CD14-positive monocyte (primary cell): ENCODE results near the gene TRIM36. TPM values are rescaled to one million over a fixed set of nuclear protein-coding genes. Genes with fewer than 3 reads are reported as not detected.

ENCODE experiments used
- DNase-seq, 3 donors: peaks; one replicate each; pipeline ENCODE4 v3.0.0-alpha.2; 2011 to 2022
- H2AFZ ChIP-seq: 2 replicates; pipeline ENCODE4 v1.6.0; 2012; ENCODE audit warnings: mild to moderate bottlenecking, low read depth, low read length, inconsistent platforms; ENCODE audit not compliant: insufficient read depth, poor library complexity, severe bottlenecking
- H3K27ac ChIP-seq, 2 donors: 1 replicate in 1 of 2; 2 replicates in 1 of 2; pipeline ENCODE4 v1.5.1; 2012 to 2013; ENCODE audit warnings: low read length in 2 of 2, control low read depth in 1 of 2, inconsistent platforms in 1 of 2, low read depth in 1 of 2, mild to moderate bottlenecking in 1 of 2
- H3K27me3 ChIP-seq, 2 donors: one replicate each; pipeline versions ENCODE4 v1.6.0 to v1.6.1; 2011 to 2013; ENCODE audit warnings: low read length in 2 of 2; ENCODE audit not compliant: control insufficient read depth in 2 of 2, insufficient read depth in 2 of 2
- H3K36me3 ChIP-seq, 2 donors: replicated peaks in 1 of 2; 1 replicate in 1 of 2; 2 replicates in 1 of 2; pipeline versions ENCODE4 v1.5.1 to v1.6.1; 2012 to 2013; ENCODE audit warnings: low read length in 2 of 2, control low read depth in 1 of 2, inconsistent platforms in 1 of 2, mild to moderate bottlenecking in 1 of 2; ENCODE audit not compliant: insufficient read depth in 2 of 2, control insufficient read depth in 1 of 2
- H3K4me1 ChIP-seq, 2 donors: 1 replicate in 1 of 2; 2 replicates in 1 of 2; pipeline versions ENCODE4 v1.5.1 to v1.6.1; 2012 to 2013; ENCODE audit warnings: low read length in 2 of 2, control low read depth in 1 of 2, inconsistent platforms in 1 of 2, mild to moderate bottlenecking in 1 of 2, moderate library complexity in 1 of 2; ENCODE audit not compliant: insufficient read depth in 2 of 2, control insufficient read depth in 1 of 2
- H3K4me2 ChIP-seq: replicated peaks from 2 replicates; pipeline ENCODE3; 2012; ENCODE audit warnings: low read length, moderate library complexity, mild to moderate bottlenecking; ENCODE audit not compliant: poor library complexity, severe bottlenecking; ENCODE audit errors: extremely low read depth
- H3K4me3 ChIP-seq, 3 experiments: fragments of 200-600 bp in 1 of 3; sonication (generic) in 1 of 3; replicated peaks in 1 of 3; 1 replicate in 2 of 3; 2 replicates in 1 of 3; pipeline ENCODE4 v1.5.1; 2011 to 2013; ENCODE audit warnings: low read length in 3 of 3, mild to moderate bottlenecking in 3 of 3, control low read depth in 2 of 3, low read depth in 2 of 3, inconsistent platforms in 1 of 3, moderate library complexity in 1 of 3
- H3K79me2 ChIP-seq: 2 replicates; pipeline ENCODE4 v1.6.0; 2012; ENCODE audit warnings: mild to moderate bottlenecking, control low read depth, inconsistent platforms, low read length, moderate library complexity; ENCODE audit not compliant: insufficient read depth
- H3K9ac ChIP-seq: 2 replicates; pipeline ENCODE4 v1.6.0; 2017; ENCODE audit warnings: low read length, mild to moderate bottlenecking; ENCODE audit not compliant: insufficient read depth, poor library complexity, severe bottlenecking
- H3K9me3 ChIP-seq, 2 donors: replicated peaks in 1 of 2; 1 replicate in 1 of 2; 2 replicates in 1 of 2; pipeline versions ENCODE4 v1.5.1 to v1.6.1; 2012 to 2013; ENCODE audit warnings: low read length in 2 of 2, control low read depth in 1 of 2; ENCODE audit not compliant: control insufficient read depth in 1 of 2, insufficient read depth in 1 of 2
- H4K20me1 ChIP-seq: 2 replicates; pipeline ENCODE4 v1.6.0; 2012; ENCODE audit warnings: mild to moderate bottlenecking, low read length, control low read depth, moderate library complexity; ENCODE audit not compliant: insufficient read depth
- H3K27ac Mint-ChIP-seq, 7 donors: one replicate each; pipeline ENCODE4 v1.8.0; 2020; ENCODE audit warnings: mild to moderate bottlenecking in 7 of 7, mixed read lengths in 7 of 7, moderate library complexity in 6 of 7, inconsistent platforms in 2 of 7
- H3K27me3 Mint-ChIP-seq, 3 donors: one replicate each; pipeline ENCODE4 v1.8.0; 2021 to 2022; ENCODE audit warnings: low read depth in 3 of 3, mild to moderate bottlenecking in 3 of 3, mixed read lengths in 3 of 3, moderate library complexity in 3 of 3, inconsistent platforms in 1 of 3
- H3K36me3 Mint-ChIP-seq, 2 donors: one replicate each; pipeline ENCODE4 v1.8.0; 2020; ENCODE audit warnings: mixed read lengths in 2 of 2, inconsistent platforms in 1 of 2, mild to moderate bottlenecking in 1 of 2
- H3K4me1 Mint-ChIP-seq: one replicate; pipeline ENCODE4 v1.8.0; 2020; ENCODE audit warnings: mild to moderate bottlenecking, mixed read lengths
- H3K4me3 Mint-ChIP-seq, 2 donors: one replicate each; pipeline ENCODE4 v1.8.0; 2020; ENCODE audit warnings: mild to moderate bottlenecking in 2 of 2, mixed read lengths in 2 of 2, moderate library complexity in 1 of 2
- H3K9me3 Mint-ChIP-seq, 7 donors: one replicate each; pipeline ENCODE4 v1.8.0; 2020 to 2022; ENCODE audit warnings: mixed read lengths in 7 of 7, mild to moderate bottlenecking in 6 of 7, moderate library complexity in 6 of 7, inconsistent platforms in 2 of 7
- WGBS: methylation state at CpG from one replicate; pipeline ENCODE4 v1.1.5; 2013; ENCODE audit warnings: missing lambda C conversion rate; ENCODE audit not compliant: insufficient coverage; 5-methylcytosine and 5-hydroxymethylcytosine counted together
- intact Hi-C, 2 donors: fragments of 100-400 bp; cut with micrococcal nuclease; formaldehyde crosslinking; loops; one replicate each; pipeline versions ENCODE4 v1.15.0 to v1.15.1; 2023
- polyA plus RNA-seq, 3 donors: library from polyadenylated mRNA; depleted of rRNA in 1 of 3; unstranded in 2 of 3; stranded (reverse) in 1 of 3; fragments of 300-500 nt in 2 of 3; fragments of >200 nt in 1 of 3; fragmentation: Illumina TruSeq in 2 of 3; gene quantifications; 1 replicate in 2 of 3; 2 replicates in 1 of 3; pipeline ENCODE4 v1.2.3, GENCODE V29; 2012 to 2021
- TF ChIP-seq, protein P1 (sequence below): fragments of 200-600 bp; IDR thresholded peaks from one replicate; pipeline ENCODE4 v1.8.0; 2022; ENCODE audit warnings: antibody characterized with exemption, mild to moderate bottlenecking

Gene TRIM36
- polyA plus RNA-seq, 3 donors: 1.7 to 2.3 (median 1.9) TPM

DNA sequence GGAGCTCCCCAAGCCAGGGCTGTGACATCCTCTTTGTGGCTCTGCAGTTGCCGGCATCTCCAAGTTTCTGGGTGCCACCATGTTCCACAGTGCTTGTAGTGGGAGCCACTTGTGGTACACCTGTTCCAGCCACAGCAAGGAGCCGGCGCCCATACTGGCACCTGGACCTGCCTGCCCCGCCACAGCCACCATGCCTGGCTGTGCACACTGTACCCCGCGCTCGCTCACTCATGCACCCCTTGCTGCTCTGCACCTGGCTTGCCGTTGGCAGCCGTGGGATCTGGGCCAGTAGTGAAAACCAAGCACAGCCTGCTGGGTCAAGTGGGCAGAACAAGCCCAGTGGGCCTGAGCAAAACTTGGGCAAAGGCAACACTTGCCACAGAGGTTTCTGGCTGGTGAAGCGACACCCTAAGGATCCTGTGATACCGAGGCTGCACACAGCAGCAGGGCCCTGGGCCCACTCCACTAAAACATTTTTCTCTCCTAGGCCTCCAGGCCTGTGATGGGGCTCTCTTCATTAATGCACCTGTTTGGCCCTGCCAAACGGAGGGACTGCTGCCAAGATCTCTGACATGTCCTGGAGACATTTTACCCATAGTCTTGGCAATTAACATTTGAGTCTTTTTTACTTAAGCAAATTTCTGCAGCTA lies 2.8 kb downstream of the TRIM36 start:
- Mint-ChIP-seq H3K4me1 (peaks cover 19% of the 10 kb centered on the region), H3K36me3 (peaks cover 7 to 10% of the 10 kb centered on the region in 2 donors), H3K27ac (no peak overlapping the region), H3K27me3 (peaks cover 32 to 66% (median 40%) of the 10 kb centered on the region in 3 donors), H3K9me3 (peaks cover 17 to 38% (median 29%) of the 10 kb centered on the region in 7 donors), H3K4me3 (peak overlapping the region in 1 of 2 donors; percentile 8)
- Histone ChIP-seq H3K9me3 (peaks cover 20 to 24% of the 10 kb centered on the region in 2 donors), H3K36me3 (no peaks in the 10 kb centered on the region), H4K20me1 (no peaks in the 10 kb centered on the region), H2AFZ (no peak overlapping the region), H3K9ac (no peak overlapping the region), H3K27ac (no peak overlapping the region), H3K4me1 (peaks cover 19 to 26% of the 10 kb centered on the region in 2 donors), H3K79me2 (no peaks in the 10 kb centered on the region), H3K4me2 (no peak overlapping the region), H3K4me3 (no peak overlapping the region), H3K27me3 (peaks cover 16 to 58% of the 10 kb centered on the region in 2 donors)
- TF ChIP-seq, protein P1, sequence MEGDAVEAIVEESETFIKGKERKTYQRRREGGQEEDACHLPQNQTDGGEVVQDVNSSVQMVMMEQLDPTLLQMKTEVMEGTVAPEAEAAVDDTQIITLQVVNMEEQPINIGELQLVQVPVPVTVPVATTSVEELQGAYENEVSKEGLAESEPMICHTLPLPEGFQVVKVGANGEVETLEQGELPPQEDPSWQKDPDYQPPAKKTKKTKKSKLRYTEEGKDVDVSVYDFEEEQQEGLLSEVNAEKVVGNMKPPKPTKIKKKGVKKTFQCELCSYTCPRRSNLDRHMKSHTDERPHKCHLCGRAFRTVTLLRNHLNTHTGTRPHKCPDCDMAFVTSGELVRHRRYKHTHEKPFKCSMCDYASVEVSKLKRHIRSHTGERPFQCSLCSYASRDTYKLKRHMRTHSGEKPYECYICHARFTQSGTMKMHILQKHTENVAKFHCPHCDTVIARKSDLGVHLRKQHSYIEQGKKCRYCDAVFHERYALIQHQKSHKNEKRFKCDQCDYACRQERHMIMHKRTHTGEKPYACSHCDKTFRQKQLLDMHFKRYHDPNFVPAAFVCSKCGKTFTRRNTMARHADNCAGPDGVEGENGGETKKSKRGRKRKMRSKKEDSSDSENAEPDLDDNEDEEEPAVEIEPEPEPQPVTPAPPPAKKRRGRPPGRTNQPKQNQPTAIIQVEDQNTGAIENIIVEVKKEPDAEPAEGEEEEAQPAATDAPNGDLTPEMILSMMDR: no peak
- no peak for DNase-seq
- WGBS: 97% methylated on average over 12 of the region's 12 CpGs
- intact Hi-C loops: no loop called here

DNA sequence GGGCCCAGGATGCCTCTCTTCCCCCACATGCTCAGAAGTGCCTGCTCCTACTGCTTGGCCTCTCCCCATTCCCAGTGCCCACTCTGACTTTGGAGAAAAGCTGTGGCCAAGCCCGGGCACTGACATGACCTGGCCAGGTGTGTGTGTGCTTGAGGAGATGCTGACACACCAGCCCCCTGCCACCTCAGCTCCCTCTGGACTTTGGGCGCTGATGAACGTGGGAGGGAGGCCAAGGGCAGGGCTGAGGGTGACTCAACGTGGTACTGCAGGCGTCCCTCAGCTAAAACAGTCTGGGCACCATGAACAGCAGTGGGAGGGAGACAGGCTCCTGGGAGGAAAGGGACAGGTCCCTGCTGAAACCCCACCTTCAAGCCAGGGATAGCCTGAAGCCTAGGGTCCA lies 3.9 kb downstream of the TRIM36 start:
- H4K20me1 ChIP-seq: no peaks in the 10 kb centered on the region
- peaks cover 13 to 20% of the 10 kb centered on the region in 2 donors for H3K4me1 ChIP-seq
- no peaks in the 10 kb centered on the region for H3K79me2 ChIP-seq
- 98% methylated on average over 4 of the region's 5 CpGs for WGBS
- intact Hi-C loops: no loop called here
- no peak overlapping the region for H3K4me2 ChIP-seq
- no peak overlapping the region for H2AFZ ChIP-seq
- H3K9me3 Mint-ChIP-seq: peaks cover 17 to 38% (median 29%) of the 10 kb centered on the region in 7 donors
- H3K9me3 ChIP-seq: peaks cover 20 to 24% of the 10 kb centered on the region in 2 donors
- H3K4me3 Mint-ChIP-seq: no peak overlapping the region
- H3K9ac ChIP-seq: no peak overlapping the region
- H3K27ac Mint-ChIP-seq: no peak overlapping the region
- H3K27me3 ChIP-seq: peaks cover 9 to 58% of the 10 kb centered on the region in 2 donors
- H3K27ac ChIP-seq: no peak overlapping the region
- TF ChIP-seq, protein P1: no peak
- H3K27me3 Mint-ChIP-seq: peaks cover 25 to 59% (median 31%) of the 10 kb centered on the region in 3 donors
- no peaks in the 10 kb centered on the region for H3K36me3 ChIP-seq
- H3K36me3 Mint-ChIP-seq: peaks cover 7 to 10% of the 10 kb centered on the region in 2 donors
- no peak for DNase-seq
- no peak overlapping the region for H3K4me3 ChIP-seq
- peaks cover 14% of the 10 kb centered on the region for H3K4me1 Mint-ChIP-seq
